ENCODE measurements around the gene MISP. TPM values are rescaled to one million over a fixed set of nuclear protein-coding genes. Genes with fewer than 3 reads are reported as not detected.

Gene MISP
- total and polyA plus RNA-seq, 2 of the 13 experiments (the other 11 are each of a cell fraction or from before 2014, with no cell fraction given) = 0.67 to 1.3 TPM

DNA sequence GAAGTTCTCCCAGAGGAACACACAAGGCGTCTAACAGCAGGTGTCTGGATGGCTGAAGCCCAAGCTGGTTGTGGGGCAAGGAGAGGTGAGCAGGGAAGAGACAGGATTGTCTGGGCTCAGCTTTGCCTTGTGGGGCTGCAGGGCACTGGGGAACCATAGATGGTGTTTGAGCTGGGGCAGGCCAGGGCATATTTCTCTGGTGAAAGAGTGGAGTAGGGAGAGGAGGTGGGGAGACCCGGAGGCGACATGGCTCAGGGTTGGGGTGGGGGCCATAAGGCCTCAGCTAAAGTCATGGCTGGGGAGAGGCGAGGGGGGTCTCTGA, 47.6 kb upstream of the MISP start (continued):
- TF ChIP-seq PREB (CRISPR knock-in tag; IDR thresholded peaks at IDR 0.05) (no peak), CHD4 (IDR thresholded peaks at IDR 0.05; ENCODE audit: borderline replicate concordance, low read length) (peak; percentile 85), BHLHE40 (IDR thresholded peaks at IDR 0.05; ENCODE audit: low read length) (no peak), FOXC1 (CRISPR knock-in tag; IDR thresholded peaks at IDR 0.05; ENCODE audit: borderline replicate concordance) (no peak), SRSF9 (IDR thresholded peaks at IDR 0.05; ENCODE audit: borderline replicate concordance, insufficient read depth, low read depth, low read length, poor library complexity, severe bottlenecking) (no peak), ELF1 (CRISPR knock-in tag; IDR thresholded peaks at IDR 0.05) (no peak), ZNF256 (CRISPR knock-in tag; conservative IDR thresholded peaks at IDR 0.05) (no peak), SETDB1 (CRISPR knock-in tag; IDR thresholded peaks at IDR 0.05; ENCODE audit: borderline replicate concordance) (no peak), ZNF619 (CRISPR knock-in tag; IDR thresholded peaks at IDR 0.05) (no peak), SP140L (CRISPR knock-in tag; IDR thresholded peaks at IDR 0.05; ENCODE audit: borderline replicate concordance) (no peak), KLF11 (CRISPR knock-in tag; IDR thresholded peaks at IDR 0.05) (0 out of 2 replicates have a peak, but pooled peaks have one; percentile 49), CEBPB (IDR thresholded peaks at IDR 0.05; ENCODE audit: borderline replicate concordance, low read depth, low read length) (no peak), ZFP36 (IDR thresholded peaks at IDR 0.05; ENCODE audit: borderline replicate concordance, low read depth, low read length, partially characterized antibody) (peak; percentile 87), CENPT (CRISPR knock-in tag; IDR thresholded peaks at IDR 0.05; ENCODE audit: low read depth) (no peak), ZMYM3 (CRISPR knock-in tag; IDR thresholded peaks at IDR 0.05) (peak; percentile 97), SCMH1 (CRISPR knock-in tag; IDR thresholded peaks at IDR 0.05; ENCODE audit: borderline replicate concordance) (no peak), ZNF292 (CRISPR knock-in tag; IDR thresholded peaks at IDR 0.05; ENCODE audit: borderline replicate concordance, low read depth) (no peak), BCL6 (CRISPR knock-in tag; IDR thresholded peaks at IDR 0.05) (0 out of 2 replicates have a peak, but pooled peaks have one; percentile 9), MED13 (CRISPR knock-in tag; IDR thresholded peaks at IDR 0.05) (no peak), HNRNPL (IDR thresholded peaks at IDR 0.05; ENCODE audit: low read depth, low read length) (no peak), KDM1A (CRISPR knock-in tag; IDR thresholded peaks at IDR 0.05) (peak; percentile 82), HNF4A (CRISPR knock-in tag; IDR thresholded peaks at IDR 0.05) (no peak), ZBTB37 (CRISPR knock-in tag; IDR thresholded peaks at IDR 0.05) (no peak), ZSCAN22 (CRISPR knock-in tag; IDR thresholded peaks at IDR 0.05) (no peak), ZFX (CRISPR knock-in tag; IDR thresholded peaks at IDR 0.05; ENCODE audit: low read depth) (peak; percentile 54), CERS6 (CRISPR knock-in tag; IDR thresholded peaks at IDR 0.05) (no peak), REPIN1 (CRISPR knock-in tag; IDR thresholded peaks at IDR 0.05; ENCODE audit: borderline replicate concordance, low read depth) (no peak), HDAC1 (CRISPR knock-in tag; IDR thresholded peaks at IDR 0.05) (0 out of 2 replicates have a peak, but pooled peaks have one; percentile 37)
- TF ChIP-seq, protein P1, sequence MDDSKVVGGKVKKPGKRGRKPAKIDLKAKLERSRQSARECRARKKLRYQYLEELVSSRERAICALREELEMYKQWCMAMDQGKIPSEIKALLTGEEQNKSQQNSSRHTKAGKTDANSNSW (CRISPR knock-in tag; IDR thresholded peaks at IDR 0.05; ENCODE audit: borderline replicate concordance) = no peak

Data from HepG2 (cell line).